ENCODE results near the gene UHRF1. TPM values are rescaled to one million over a fixed set of nuclear protein-coding genes. Genes with fewer than 3 reads are reported as not detected.

The UHRF1 gene
- polyA plus RNA-seq, 1 of the 3 experiments (the other 2 are of a cell fraction) = 43.4 TPM

- no peaks in the 10 kb centered on the region for H3K27me3 ChIP-seq (ENCODE audit: insufficient read depth)
- H3K4me1 ChIP-seq (ENCODE audit: control insufficient read depth in 1 of 2, insufficient read depth in 2 of 2, low read depth in 1 of 2, low read length in 1 of 2) = peaks cover 0 to 1% of the 10 kb centered on the region in 2 experiments; a peak in 1 of 4 replicates
- peaks cover 3 to 6% of the 10 kb centered on the region in 2 experiments for H3K36me3 ChIP-seq (replicated peaks in 1 of 2; ENCODE audit: control insufficient read depth in 1 of 2, insufficient read depth in 2 of 2, low read length in 1 of 2)
- H4K20me1 ChIP-seq (ENCODE audit: insufficient read depth) = peaks cover 66% of the 10 kb centered on the region
- WGBS (ENCODE audit: low lambda C conversion rate) = 78% methylated on average over 5 of the region's 5 CpGs
- no peaks in the 10 kb centered on the region for H3K9me2 ChIP-seq
- no peak overlapping the region for H3K9ac ChIP-seq
- peak; percentile 8 for DNase-seq
- H3K27ac ChIP-seq (ENCODE audit: low read depth in 2 of 2, low read length in 1 of 2) = no peak overlapping the region
- no peak overlapping the region for H3K4me3 ChIP-seq (ENCODE audit: low read depth in 2 of 2, low read length in 1 of 2)
- POLR2A ChIA-PET = no interaction called here
- H2AFZ ChIP-seq (ENCODE audit: low read depth) = no peak overlapping the region
- H3K9me3 ChIP-seq = no peaks in the 10 kb centered on the region
- H3F3A ChIP-seq (replicated peaks; ENCODE audit: insufficient read depth) = peaks cover 9% of the 10 kb centered on the region
- CTCF ChIA-PET = interaction anchor here (1.2 kb wide), 1 partner anchor 35 kb away, joined by 4 read pairs; no protein-coding TSS in a partner anchor
- H3K79me2 ChIP-seq (ENCODE audit: insufficient read depth) = peaks cover 91% of the 10 kb centered on the region
- TF ChIP-seq TCF12 (IDR thresholded peaks at IDR 0.05) = no peak
- TF ChIP-seq, protein P1, sequence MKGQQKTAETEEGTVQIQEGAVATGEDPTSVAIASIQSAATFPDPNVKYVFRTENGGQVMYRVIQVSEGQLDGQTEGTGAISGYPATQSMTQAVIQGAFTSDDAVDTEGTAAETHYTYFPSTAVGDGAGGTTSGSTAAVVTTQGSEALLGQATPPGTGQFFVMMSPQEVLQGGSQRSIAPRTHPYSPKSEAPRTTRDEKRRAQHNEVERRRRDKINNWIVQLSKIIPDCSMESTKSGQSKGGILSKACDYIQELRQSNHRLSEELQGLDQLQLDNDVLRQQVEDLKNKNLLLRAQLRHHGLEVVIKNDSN (IDR thresholded peaks at IDR 0.05; ENCODE audit: borderline replicate concordance, low read depth) = no peak
- no peak for TF ChIP-seq SIN3A (IDR thresholded peaks at IDR 0.05; ENCODE audit: borderline replicate concordance, low read depth, low read length)
- TF ChIP-seq YY1 (IDR thresholded peaks at IDR 0.05; ENCODE audit: low read depth) = no peak
- no peak for TF ChIP-seq NRF1 (IDR thresholded peaks at IDR 0.05; ENCODE audit: low read depth, low read length)
- TF ChIP-seq POLR2AphosphoS5 (IDR thresholded peaks at IDR 0.05; ENCODE audit: low read depth, low read length) = no peak
- TF ChIP-seq, protein P2, sequence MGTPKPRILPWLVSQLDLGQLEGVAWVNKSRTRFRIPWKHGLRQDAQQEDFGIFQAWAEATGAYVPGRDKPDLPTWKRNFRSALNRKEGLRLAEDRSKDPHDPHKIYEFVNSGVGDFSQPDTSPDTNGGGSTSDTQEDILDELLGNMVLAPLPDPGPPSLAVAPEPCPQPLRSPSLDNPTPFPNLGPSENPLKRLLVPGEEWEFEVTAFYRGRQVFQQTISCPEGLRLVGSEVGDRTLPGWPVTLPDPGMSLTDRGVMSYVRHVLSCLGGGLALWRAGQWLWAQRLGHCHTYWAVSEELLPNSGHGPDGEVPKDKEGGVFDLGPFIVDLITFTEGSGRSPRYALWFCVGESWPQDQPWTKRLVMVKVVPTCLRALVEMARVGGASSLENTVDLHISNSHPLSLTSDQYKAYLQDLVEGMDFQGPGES (IDR thresholded peaks at IDR 0.05; ENCODE audit: low read depth, low read length) = no peak
- no peak for TF ChIP-seq SMC3 (IDR thresholded peaks at IDR 0.05; ENCODE audit: low read depth, low read length)
- TF ChIP-seq TAF1 (IDR thresholded peaks at IDR 0.05; ENCODE audit: borderline replicate concordance, low read depth, low read length) = no peak
- TF ChIP-seq FOXM1 (IDR thresholded peaks at IDR 0.05; ENCODE audit: low read depth) = no peak
- H3K4me2 ChIP-seq = no peak overlapping the region
These were observed 87.4 kb downstream of the UHRF1 start for GRCh38 chr19:4996701-4997100.

GRCh38 chr19:4997297-4997696, 88.0 kb downstream of the UHRF1 start:
- ChIA-PET POLR2A (no interaction called here), CTCF (interaction anchor here (1.2 kb wide), 1 partner anchor 34 kb away, joined by 4 read pairs; no protein-coding TSS in a partner anchor)
- H3K4me1 ChIP-seq (ENCODE audit: control insufficient read depth in 1 of 2, insufficient read depth in 2 of 2, low read depth in 1 of 2, low read length in 1 of 2) = peaks cover 0 to 7% of the 10 kb centered on the region in 2 experiments; a peak in 1 of 4 replicates
- peaks cover 10% of the 10 kb centered on the region for H3F3A ChIP-seq (replicated peaks; ENCODE audit: insufficient read depth)
- no peaks in the 10 kb centered on the region for H3K9me2 ChIP-seq
- TF ChIP-seq NFIC (IDR thresholded peaks at IDR 0.05; ENCODE audit: borderline replicate concordance) = no peak
- TF ChIP-seq YY1 (IDR thresholded peaks at IDR 0.05; ENCODE audit: low read depth) = no peak
- TF ChIP-seq EZH2phosphoT487 (IDR thresholded peaks at IDR 0.05; ENCODE audit: borderline replicate concordance, low read depth) = no peak
- no peak for TF ChIP-seq SIN3A (IDR thresholded peaks at IDR 0.05; ENCODE audit: borderline replicate concordance, low read depth, low read length)
- no peak for TF ChIP-seq RCOR1 (IDR thresholded peaks at IDR 0.05; ENCODE audit: low read length)
- TF ChIP-seq FOSL2 (IDR thresholded peaks at IDR 0.05; ENCODE audit: borderline replicate concordance, low read depth) = no peak
- no peak for TF ChIP-seq ELF1 (IDR thresholded peaks at IDR 0.05)
- no peak for TF ChIP-seq MXI1 (IDR thresholded peaks at IDR 0.05; ENCODE audit: low read depth, low read length)
- no peak for TF ChIP-seq RXRA (IDR thresholded peaks at IDR 0.05; ENCODE audit: borderline replicate concordance, low read depth)
- TF ChIP-seq, protein P3, sequence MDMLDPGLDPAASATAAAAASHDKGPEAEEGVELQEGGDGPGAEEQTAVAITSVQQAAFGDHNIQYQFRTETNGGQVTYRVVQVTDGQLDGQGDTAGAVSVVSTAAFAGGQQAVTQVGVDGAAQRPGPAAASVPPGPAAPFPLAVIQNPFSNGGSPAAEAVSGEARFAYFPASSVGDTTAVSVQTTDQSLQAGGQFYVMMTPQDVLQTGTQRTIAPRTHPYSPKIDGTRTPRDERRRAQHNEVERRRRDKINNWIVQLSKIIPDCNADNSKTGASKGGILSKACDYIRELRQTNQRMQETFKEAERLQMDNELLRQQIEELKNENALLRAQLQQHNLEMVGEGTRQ (IDR thresholded peaks at IDR 0.05; ENCODE audit: borderline replicate concordance, low read depth, low read length) = no peak
- no peak for TF ChIP-seq EP300 (IDR thresholded peaks at IDR 0.05; ENCODE audit: borderline replicate concordance in 1 of 2, low read depth in 1 of 2, low read length in 1 of 2)
- TF ChIP-seq FOXM1 (IDR thresholded peaks at IDR 0.05; ENCODE audit: low read depth) = no peak
- TF ChIP-seq CTCF (IDR thresholded peaks at IDR 0.05) = no peak
- H4K20me1 ChIP-seq (ENCODE audit: insufficient read depth) = peaks cover 72% of the 10 kb centered on the region
- peaks cover 91% of the 10 kb centered on the region for H3K79me2 ChIP-seq (ENCODE audit: insufficient read depth)
- DNase-seq = no peak
- no peaks in the 10 kb centered on the region for H3K9me3 ChIP-seq
- no peak overlapping the region for H2AFZ ChIP-seq (ENCODE audit: low read depth)
- peaks cover 3 to 7% of the 10 kb centered on the region in 2 experiments for H3K36me3 ChIP-seq (replicated peaks in 1 of 2; ENCODE audit: control insufficient read depth in 1 of 2, insufficient read depth in 2 of 2, low read length in 1 of 2)
- WGBS (ENCODE audit: low lambda C conversion rate) = 75% methylated on average over 1 of the region's 12 CpGs
- H3K27me3 ChIP-seq (ENCODE audit: insufficient read depth) = no peaks in the 10 kb centered on the region
- no peak overlapping the region for H3K4me2 ChIP-seq
- no peak overlapping the region for H3K27ac ChIP-seq (ENCODE audit: low read depth in 2 of 2, low read length in 1 of 2)
- no peak overlapping the region for H3K4me3 ChIP-seq (ENCODE audit: low read depth in 2 of 2, low read length in 1 of 2)
- H3K9ac ChIP-seq = no peak overlapping the region

Measured in SK-N-SH (cell line).